OCI-LY3 (cell line): ENCODE data around the gene HAGHL.
"Not testable (repeated sequence)": the region's sequence is repeated elsewhere in the genome, so short reads cannot be mapped to it uniquely, and the experiment has no call there.

Experiments used
- H2AFZ ChIP-seq: fragments of 200-600, 300-600 bp; shearing (Covaris generic); 2 replicates; pipeline ENCODE4 v1.6.0; 2014; ENCODE audit warnings: antibody characterized with exemption, low read depth, low read length
- H3K27ac ChIP-seq: fragments of 200-600, 300-600 bp; sonication (generic); 2 replicates; pipeline ENCODE4 v1.5.1; 2014; ENCODE audit warnings: mild to moderate bottlenecking, low read length, moderate library complexity, mixed read lengths
- H3K27me3 ChIP-seq: fragments of 200-600, 300-600 bp; sonication (generic); 2 replicates; pipeline ENCODE4 v1.6.1; 2014; ENCODE audit warnings: low read depth, low read length, mixed read lengths
- H3K36me3 ChIP-seq: fragments of 200-600, 300-600 bp; sonication (generic); replicated peaks from 2 replicates; pipeline ENCODE3; 2014; ENCODE audit warnings: low read depth, low read length, mixed read lengths
- H3K4me1 ChIP-seq: fragments of 300-600, 200-600 bp; sonication (generic); 2 replicates; pipeline ENCODE4 v1.6.1; 2014; ENCODE audit warnings: low read length, mixed read lengths
- H3K4me2 ChIP-seq: fragments of 200-600, 300-600 bp; sonication (generic); 2 replicates; pipeline ENCODE4 v1.6.1; 2014; ENCODE audit warnings: low read length, mixed read lengths
- H3K4me3 ChIP-seq: fragments of 300-600, 200-600 bp; sonication (generic); 2 replicates; pipeline ENCODE4 v1.5.1; 2014; ENCODE audit warnings: antibody characterized with exemption, mild to moderate bottlenecking, low read length, moderate library complexity
- H3K79me2 ChIP-seq: fragments of 300-600, 200-600 bp; shearing (Covaris generic); 2 replicates; pipeline ENCODE4 v1.6.1; 2014; ENCODE audit warnings: mild to moderate bottlenecking, low read length, mixed read lengths
- H3K9ac ChIP-seq: fragments of 300-600, 200-600 bp; shearing (Covaris generic); 2 replicates; pipeline ENCODE4 v1.6.0; 2014; ENCODE audit warnings: mild to moderate bottlenecking, low read length, moderate library complexity
- H3K9me3 ChIP-seq: fragments of 200-600, 300-600 bp; shearing (Covaris generic); 2 replicates; pipeline ENCODE4 v1.6.1; 2014; ENCODE audit warnings: low read length, mixed read lengths; ENCODE audit not compliant: insufficient read depth
- H4K20me1 ChIP-seq: fragments of 200-600, 300-600 bp; sonication (generic); 2 replicates; pipeline ENCODE4 v1.6.1; 2016; ENCODE audit warnings: low read length, mixed read lengths; ENCODE audit not compliant: insufficient read depth
- CTCF ChIP-seq: fragments of 200-600, 300-600 bp; sonication (generic); IDR thresholded peaks from 2 replicates; pipeline ENCODE4 v1.5.1; 2014; ENCODE audit warnings: antibody characterized with exemption, low read length, low read depth
- EZH2phosphoT487 ChIP-seq: fragments of 200-600 bp; shearing (Covaris generic); IDR thresholded peaks from 2 replicates; pipeline ENCODE4 v1.6.1; 2018; ENCODE audit warnings: antibody characterized with exemption, mixed run types, low read depth

Gene HAGHL

GRCh38 chr16:686459-687260 is 40.2 kb upstream of the HAGHL start:
- no peak overlapping the region for H3K4me3 ChIP-seq
- no peaks in the 10 kb centered on the region for H3K9me3 ChIP-seq
- H3K27me3 ChIP-seq: no peaks in the 10 kb centered on the region
- no peak overlapping the region for H3K9ac ChIP-seq
- peaks cover 17% of the 10 kb centered on the region for H3K36me3 ChIP-seq
- H3K4me2 ChIP-seq: no peak overlapping the region
- peaks cover 17% of the 10 kb centered on the region for H3K4me1 ChIP-seq
- peaks cover 38% of the 10 kb centered on the region for H3K79me2 ChIP-seq
- no peak for TF ChIP-seq CTCF
- no peak for TF ChIP-seq EZH2phosphoT487
- H4K20me1 ChIP-seq: no peaks in the 10 kb centered on the region
- H3K27ac ChIP-seq: no peak overlapping the region
- no peak overlapping the region for H2AFZ ChIP-seq

- H3K4me1 ChIP-seq: peaks cover 16% of the 10 kb centered on the region
- no peak overlapping the region for H2AFZ ChIP-seq
- no peak overlapping the region for H3K27ac ChIP-seq
Measured at GRCh38 chr16:687499-687898, 39.4 kb upstream of the HAGHL start.

GRCh38 chr16:689175-689897 is 37.6 kb upstream of the HAGHL start:
- Histone ChIP-seq H2AFZ (no peak overlapping the region), H3K4me3 (peak overlapping the region; percentile 93), H3K4me2 (peak overlapping the region; percentile 84), H3K9ac (peak overlapping the region; percentile 81), H3K36me3 (peaks cover 3% of the 10 kb centered on the region), H3K4me1 (peaks cover 9% of the 10 kb centered on the region), H3K9me3 (no peaks in the 10 kb centered on the region), H3K27me3 (no peaks in the 10 kb centered on the region), H3K79me2 (peaks cover 15% of the 10 kb centered on the region), H3K27ac (no peak overlapping the region; the same call in 1 of the 2 replicates), H4K20me1 (no peaks in the 10 kb centered on the region)
- no peak for TF ChIP-seq EZH2phosphoT487
- TF ChIP-seq CTCF: no peak

More at GRCh38 chr16:687499-687898, 39.4 kb upstream of the HAGHL start:
- no peak overlapping the region for H3K9ac ChIP-seq
- peaks cover 9% of the 10 kb centered on the region for H3K36me3 ChIP-seq
- H3K4me3 ChIP-seq: no peak overlapping the region
- H3K9me3 ChIP-seq: no peaks in the 10 kb centered on the region
- H3K4me2 ChIP-seq: no peak overlapping the region
- no peaks in the 10 kb centered on the region for H3K27me3 ChIP-seq
- H3K79me2 ChIP-seq: peaks cover 30% of the 10 kb centered on the region
- no peaks in the 10 kb centered on the region for H4K20me1 ChIP-seq
- TF ChIP-seq CTCF (no peak), EZH2phosphoT487 (no peak)

- not testable (repeated sequence) for H3K4me1 ChIP-seq, H4K20me1 ChIP-seq, H2AFZ ChIP-seq, H3K36me3 ChIP-seq, H3K4me3 ChIP-seq, H3K9me3 ChIP-seq, H3K9ac ChIP-seq, H3K27ac ChIP-seq, H3K4me2 ChIP-seq, H3K27me3 ChIP-seq
- H3K79me2 ChIP-seq: peaks cover 15% of the 10 kb centered on the region
Measured at GRCh38 chr16:691242-691641, 35.7 kb upstream of the HAGHL start.
